UCSD-AML1 (cell line): ENCODE results near the gene DAPK2.
"Not testable (repeated sequence)": the region's sequence is repeated elsewhere in the genome, so short reads cannot be mapped to it uniquely, and the experiment has no call there.

ENCODE experiments used
- DNase-seq: peaks from one replicate; lab custom pipeline; 2025; ENCODE audit not compliant: unreplicated experiment; lab: John Stamatoyannopoulos, UW

Gene DAPK2

DNA sequence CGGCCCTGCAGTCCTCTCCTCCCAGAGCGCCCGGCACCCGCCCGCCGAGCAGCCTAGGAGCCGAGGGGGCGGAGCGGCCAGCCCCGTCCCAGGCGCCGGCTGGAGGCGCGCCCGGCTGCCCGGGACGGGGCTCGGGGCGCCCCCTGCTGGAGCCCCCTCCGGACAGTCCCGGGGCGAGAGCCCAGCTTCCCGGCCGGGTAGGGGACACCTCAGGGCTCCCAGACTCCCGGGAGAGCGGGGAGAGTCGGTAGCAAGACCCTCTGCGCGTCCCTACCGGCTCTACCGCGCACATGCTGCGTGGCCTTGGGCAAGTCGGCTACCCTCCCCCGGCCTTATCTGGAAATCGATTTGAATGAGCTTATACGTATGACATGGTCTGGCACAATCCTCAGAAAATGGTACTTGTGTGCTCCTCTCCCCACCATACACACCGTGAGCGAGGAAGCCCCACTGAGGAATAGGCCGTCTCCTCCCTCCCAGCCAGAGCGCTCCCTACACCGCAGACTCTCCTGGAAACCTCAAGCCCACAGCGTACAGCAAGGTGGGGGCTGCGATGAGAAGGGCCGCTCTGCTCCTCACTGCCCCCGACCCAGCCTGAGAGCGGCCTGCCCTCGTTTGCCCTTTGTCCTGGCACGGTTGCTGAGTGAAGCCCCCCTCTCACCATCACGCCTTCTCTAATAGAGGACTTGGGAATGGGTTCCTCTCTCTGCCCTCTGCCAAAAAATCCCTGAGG, at the start of gene DAPK2:
TSS of gene DAPK2 (minus strand) at position 65 of the 733 bp plus-strand sequence. CDS start 6,224 bp downstream, outside the sequence.
- peak; percentile 78 for DNase-seq

DNA sequence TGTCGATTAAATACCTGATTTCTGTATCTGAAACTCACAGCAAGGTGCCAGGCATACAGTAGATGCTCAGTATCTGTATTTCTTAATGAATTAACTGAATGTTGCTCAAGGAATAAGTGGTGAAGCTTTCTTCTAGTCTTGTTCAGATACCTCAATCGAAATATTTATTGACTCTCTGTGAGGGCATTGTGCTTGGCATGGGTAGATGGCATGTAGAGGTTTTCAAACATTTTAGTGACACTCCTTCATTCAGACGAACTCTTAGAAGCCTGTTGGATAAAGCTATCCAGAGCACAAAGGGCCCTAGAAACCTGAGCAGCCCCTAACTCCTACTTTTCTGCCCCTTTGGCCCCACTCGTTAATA, 49.1 kb upstream of the DAPK2 start:
- no peak for DNase-seq

DNA sequence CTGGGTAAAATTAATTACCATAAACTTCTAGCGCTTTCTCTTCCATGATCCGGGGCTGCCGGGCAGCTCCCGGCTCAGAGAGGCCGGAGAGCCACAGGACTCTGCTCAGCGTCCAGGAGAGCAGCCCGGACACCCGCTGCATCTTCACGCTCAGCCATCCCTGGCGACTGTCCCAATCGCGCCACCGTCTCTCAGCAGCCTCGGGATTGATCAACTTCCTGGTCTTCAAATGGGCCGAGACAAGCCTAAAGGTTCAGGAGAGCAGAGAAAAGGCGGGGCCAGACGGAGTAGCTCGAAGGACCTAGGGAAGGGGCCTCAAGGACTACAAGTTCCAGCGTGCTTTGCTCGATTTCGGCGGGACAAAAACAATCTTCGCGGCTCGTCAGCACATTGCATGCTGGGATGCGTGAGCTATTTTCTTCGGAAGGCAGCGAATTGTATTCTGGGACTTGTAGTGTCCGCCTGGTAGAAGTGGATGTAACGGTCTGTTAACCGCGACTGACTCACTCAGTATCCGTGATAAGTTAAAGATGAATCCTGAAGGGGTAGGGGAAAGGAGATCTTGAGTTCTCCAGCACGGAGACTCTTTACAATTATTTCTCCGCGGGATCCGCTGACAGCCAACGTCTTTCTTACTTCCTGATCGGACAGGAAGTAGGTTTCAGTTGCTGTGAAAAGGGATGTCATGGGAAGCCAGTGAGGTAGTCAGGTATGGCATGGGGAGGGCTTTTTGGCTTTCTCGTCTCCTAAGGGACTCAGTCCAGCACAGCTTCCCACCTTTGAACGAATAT, 47.5 kb upstream of the DAPK2 start, which contains the start of gene CIAO2A:
TSS of gene CIAO2A (minus strand) at position 212 of the 791 bp plus-strand sequence. CDS start at position 142, 70 bp downstream.
- DNase-seq: peak; percentile 96

DNA sequence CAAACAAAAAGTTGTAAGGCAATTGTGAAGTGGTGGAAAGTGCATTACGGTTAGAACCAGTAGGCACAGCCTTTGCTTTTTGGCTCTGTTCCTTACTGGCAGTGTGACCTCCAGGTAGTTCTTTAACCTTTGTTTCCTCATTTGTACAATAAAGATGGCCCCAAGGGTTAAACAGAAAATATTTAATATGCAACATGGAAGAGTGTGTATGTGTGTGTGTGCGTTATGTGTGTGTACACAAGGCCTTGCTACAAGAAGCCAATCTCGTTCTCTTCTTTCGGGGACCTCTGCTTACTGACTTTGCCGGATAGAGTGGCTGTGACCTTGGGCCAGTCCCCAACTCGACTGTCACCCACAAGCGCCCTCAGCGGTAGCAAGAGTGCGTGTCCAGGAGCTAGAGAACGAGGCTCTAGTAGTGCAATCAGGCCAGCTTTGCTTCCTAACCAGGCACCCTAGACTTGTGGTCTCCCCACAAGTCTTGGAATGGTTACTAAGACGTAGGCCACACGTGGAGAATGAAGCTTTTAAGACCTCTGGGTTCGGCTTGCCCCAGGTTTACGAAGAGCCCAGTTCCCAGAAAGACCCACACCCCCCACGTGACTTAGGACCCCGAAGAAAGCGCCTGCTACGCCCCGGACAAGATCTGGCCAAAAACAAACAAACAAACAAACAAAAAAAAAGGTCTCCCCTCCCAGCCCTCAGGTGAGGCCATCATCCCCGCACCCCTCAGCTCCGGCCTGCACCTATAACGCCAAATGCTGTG, 46.8 kb upstream of the DAPK2 start:
- DNase-seq: peak; percentile 58

DNA sequence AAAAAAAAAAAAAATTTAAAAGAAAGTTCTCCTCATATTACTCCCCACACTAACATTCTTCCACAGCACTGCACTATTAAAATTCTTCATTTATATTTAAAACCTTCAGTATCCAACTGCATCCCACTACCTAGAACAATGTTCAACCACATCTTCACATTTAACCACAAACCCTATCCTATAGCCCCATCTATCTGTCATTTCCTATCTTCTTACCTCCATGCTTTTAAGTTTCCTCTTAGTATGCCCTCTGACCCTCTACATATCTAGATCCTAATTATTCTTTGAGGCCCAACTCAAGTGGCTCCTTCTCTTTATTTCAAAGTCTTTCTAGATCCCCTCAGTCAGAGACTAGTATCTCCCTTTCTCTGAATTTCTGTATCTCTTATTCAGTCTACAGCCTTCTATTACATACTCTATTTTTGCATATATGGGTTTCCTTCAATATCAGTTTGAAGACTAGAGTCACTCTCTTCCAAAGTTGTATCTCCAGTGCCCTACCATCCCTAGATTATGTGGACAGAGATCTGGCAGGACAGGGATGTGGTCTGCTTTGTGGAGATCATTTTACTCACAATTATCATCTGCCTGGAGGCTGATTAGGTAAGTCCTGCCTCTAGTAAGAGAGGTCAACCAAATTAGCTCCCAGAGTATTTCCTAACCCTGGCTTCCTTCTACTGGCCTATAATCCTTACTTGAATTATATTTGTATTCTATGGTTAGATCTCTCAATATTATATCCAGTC, 46.0 kb upstream of the DAPK2 start:
- no peak for DNase-seq

DNA sequence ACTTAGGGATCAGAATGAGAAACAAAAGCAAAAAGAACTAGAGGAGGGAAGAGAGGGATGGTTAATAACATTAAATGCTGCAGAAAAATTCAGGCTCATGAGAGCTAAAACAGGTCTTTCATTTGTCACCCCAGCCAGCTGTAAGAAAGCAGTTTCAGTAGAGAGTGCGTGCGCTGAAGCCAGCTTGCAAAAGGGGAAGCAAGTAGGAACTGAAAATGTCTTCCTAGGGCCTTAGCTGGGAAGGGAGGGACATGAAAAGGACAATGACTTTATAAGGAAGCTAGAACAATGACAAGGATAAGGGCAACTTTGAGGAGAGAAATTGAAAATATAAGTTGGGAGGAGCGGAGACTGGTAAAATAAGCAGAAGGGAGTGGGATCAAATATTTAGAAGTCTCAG, 44.2 kb upstream of the DAPK2 start:
- DNase-seq: peak; percentile 16

DNA sequence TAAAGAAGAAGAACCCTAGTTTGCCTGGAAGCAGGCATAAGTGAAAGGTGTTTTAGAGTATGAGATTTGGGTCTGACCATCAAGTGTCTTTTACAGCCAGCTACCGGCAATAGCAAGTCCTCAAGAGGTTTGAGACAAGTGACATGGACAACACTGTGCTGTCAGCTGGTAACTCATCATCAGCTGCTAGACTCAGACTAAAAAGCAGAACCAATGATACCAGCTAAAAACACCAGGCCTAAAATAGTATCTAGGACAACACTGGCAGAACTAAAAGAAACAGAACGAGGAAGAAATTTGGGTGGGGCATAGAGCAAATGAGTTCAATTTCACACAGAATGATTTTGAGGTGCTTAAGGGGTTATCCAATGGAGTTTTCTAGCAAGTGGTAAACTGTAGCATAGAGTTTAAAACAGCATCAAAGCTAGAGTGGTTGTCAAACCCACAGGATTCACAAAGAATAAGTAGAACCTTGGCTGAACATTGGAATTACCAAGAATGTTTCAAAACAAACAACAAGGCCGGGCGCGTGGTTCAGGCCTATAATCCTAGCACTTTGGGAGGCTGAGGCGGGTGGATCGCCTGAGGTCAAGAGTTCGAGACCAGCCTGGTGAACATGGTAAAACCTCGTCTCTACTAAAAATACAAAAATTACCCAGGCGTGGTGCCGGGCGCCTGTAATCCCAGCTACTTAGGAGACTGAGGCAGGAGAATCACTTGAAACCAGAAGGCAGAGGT, 43.4 kb upstream of the DAPK2 start:
- DNase-seq: no peak

DNA sequence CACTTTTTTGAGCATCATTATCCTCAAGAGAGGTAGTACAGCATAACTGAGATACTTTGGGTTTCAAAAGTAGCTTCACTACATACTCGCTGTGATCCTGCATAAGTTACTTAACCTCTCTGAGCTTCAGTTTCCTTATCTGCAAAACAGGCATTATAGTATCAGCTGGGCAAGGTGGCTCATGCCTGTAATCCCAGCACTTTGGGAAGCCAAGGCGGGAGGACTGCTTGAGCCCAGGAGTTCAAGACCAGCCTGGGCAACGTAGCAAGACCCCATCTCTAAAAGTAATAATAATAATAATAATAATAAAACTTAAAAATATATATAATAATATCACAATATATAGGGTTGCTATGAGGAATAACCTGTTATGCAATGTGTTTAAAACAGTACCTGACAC, 36.5 kb upstream of the DAPK2 start:
- no peak for DNase-seq

DNA sequence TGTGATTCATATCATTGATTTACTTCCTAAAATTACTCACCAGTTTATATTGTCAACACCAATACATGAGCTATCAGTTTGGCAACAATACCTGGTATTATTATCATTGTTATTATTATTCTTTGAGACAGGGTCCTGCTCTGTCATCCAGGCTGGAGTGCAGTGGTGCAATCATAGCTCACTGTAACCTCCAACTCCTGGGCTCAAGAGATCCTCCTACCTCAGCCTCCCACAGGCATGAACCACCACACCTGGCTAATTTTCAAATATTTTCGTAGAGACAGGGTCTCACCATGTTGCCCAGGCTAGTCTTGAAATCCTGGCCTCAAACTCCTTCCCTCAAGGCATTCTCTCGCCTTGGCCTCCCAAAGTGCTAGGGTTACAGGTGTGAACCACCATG, 27.2 kb upstream of the DAPK2 start:
- DNase-seq: not testable (repeated sequence)

DNA sequence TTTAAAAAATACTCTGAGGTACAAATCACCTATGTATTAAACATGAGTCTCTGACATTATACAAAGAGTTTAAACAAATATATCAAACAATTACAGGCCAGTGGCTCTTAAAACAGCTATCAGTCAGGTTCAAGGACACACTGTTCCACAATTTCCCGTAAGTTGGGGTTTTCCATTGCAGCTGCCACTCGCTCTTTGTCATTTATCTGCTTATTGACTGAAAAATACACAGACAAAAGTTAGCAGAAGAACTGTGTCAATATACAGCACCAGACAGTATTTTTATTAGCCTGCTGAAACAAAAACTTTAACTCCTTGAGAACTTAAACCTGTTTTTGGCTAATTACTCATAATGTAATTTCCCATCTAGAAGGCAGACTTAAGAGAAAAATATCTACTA, 26.5 kb upstream of the DAPK2 start:
- DNase-seq: no peak

DNA sequence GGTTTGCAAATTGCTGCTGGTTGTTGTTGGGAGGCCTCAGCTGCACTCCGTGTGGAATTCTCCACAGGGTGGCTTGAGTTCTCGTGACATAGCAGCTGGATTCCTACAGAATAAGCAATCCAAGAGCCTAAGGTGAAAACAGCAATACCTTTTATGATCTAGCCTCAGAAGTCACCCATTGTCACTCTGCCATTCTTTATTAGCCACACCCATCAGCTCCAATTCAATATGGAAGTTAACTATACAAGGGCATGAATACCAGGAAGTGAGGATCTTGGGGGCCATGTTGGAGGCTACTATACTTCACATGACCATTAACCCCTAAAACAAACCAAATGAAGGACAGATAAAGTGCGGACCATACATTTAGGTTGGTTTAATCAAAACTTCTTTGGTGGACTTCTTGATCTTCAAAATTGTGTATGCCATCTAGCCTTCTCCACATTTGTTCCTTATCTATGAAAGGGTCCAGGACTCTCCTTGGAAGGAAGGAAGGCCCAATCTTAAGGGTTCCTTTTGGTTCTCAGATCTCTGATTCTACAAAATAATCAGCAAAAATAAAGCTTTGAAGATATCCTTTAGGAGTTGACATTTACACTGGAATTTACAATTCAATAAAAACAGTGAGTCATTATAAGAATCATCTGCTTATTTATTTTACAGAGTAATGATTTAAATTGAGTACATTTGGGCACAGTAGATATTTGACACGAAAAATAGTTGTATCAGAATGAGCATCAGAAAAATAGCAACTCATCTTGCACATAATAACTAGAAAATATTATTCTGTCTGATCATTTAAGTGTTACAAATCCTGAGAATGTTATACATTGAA, 25.9 kb upstream of the DAPK2 start:
- no peak for DNase-seq

DNA sequence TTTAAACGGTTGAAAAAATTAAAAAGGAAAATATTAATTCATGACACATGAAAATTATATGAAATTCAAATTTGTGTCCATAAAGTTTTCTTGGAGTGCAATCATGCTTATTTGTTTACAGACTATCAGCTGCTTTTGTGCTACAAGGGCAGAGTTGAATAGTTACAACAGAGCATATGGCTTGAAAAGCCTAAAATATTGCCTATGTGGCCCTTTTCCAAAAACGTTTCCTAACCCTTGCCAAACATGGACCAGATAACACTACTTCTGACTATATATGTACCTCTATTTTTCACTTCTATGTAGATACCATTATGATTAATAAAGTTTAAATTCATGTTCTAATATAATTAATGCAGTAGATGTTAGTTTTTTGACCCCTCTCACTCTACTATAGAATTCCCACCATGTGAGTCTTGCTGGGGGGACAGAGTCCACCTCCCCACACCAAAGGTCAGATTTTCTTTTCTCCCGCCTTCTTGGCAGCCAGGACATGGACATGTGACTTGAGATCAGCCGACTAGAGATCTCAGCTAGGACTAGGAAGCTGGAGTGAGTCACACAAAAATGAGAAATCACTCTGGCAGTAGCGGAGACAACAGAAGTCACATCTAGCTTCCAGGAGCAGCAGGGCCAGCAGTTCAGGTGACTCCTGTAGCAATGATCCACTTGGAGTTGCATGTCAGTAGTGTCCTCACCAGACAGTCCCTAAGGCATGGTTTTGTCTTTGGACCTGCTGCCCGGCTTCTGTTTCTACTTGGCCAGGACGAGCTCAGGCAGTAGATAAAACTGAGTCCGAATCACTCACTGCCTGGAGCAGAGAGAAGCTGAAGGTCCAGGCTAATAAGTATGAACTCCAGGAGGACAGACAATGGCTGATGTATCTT, 24.9 kb upstream of the DAPK2 start:
- DNase-seq: no peak

DNA sequence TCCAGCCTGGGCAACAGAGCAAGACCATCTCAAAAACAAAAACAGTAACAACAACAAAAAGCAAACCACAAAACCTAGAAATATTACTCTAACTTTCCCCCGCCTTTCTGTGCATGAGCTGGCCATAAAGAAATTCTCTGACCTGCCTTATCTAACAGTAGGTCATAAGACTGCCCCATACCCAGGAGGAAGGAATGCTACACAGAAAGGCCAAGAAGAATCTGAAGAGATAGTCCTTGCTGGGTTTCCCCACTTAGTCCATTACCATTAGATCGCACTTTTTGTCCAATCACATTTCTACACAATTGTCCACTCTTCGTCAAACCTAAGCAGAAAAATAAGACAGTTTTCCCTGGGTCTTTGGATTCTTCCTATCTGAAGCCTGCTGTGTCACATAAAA, 23.8 kb upstream of the DAPK2 start:
- no peak for DNase-seq

DNA sequence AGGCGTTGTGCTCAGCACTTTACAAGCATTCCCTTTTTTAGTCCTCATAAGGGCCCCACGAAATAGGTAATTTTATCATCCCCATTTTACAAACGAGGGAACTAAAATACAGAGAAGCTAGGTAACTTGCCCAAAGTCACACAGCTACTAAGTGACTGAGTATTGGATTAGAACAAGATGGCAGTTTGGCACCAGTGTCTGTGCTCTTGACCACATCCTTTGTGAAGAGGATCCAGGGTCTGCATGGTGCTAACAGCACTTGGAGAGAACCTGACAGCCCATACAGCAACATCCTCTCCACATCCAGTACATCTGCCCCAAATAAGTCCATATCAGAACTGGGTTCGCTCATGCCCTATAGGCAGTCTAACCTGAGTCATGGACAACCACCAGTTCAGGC, 21.8 kb upstream of the DAPK2 start:
- DNase-seq: no peak

DNA sequence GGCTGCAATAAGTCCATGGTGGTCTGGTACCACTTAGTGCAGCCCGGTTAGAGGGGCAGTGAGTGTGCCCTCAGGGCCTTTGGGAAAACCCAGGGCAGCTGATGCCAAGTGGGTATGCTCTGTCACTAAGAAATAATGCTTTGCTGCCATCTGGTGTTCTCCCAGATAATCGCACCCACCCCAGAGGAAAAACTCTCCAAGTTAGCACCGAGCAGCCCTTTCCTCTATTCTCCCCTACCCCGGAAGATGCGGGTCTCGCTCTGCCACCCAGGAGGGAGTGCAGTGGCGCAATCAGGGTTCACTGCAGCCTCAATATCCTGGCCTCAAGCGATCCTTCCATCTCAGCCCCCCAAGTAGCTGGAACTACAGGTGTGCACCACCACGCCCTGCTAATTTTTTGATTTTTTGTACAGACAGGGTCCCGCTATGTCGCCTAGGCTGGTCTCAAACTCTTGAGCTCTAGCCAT, 21.3 kb upstream of the DAPK2 start:
- DNase-seq: peak; percentile 60

DNA sequence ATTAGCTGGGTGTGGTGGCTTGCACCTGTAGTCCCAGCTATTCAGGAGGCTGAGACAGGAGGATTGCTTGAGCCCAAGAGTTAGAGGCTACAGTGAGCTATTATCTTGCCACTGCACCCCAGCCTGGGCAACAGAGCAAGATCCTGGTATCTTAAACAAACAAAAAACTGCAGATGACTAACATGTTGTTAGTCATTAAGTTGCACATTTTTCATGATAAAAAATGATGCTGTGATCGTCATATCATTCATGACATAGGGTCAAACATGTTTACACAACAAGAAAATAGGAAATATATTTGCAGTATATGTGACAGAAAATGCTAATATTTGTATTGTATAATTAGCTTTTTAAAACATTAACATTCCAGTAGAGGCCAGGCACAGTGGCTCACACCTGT, 20.2 kb upstream of the DAPK2 start:
- no peak for DNase-seq

DNA sequence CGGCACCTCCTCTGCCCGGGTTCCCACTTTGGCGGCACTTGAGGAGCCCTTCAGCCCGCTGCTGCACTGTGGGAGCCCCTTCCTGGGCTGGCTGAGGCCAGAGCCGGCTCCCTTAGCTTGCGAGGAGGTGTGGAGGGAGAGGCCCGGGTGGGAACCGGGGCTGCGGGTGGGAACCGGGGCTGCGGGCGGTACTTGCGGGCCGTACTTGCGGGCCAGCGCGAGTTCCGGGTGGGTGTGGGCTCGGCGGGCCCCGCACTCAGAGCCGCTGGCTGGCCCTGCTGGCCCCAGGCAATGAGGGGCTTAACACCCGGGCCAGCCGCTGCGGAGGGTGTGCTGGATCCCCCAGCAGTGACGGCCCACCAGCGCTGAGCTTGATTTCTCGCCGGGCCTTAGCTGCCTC, 14.4 kb upstream of the DAPK2 start:
- DNase-seq: no peak

DNA sequence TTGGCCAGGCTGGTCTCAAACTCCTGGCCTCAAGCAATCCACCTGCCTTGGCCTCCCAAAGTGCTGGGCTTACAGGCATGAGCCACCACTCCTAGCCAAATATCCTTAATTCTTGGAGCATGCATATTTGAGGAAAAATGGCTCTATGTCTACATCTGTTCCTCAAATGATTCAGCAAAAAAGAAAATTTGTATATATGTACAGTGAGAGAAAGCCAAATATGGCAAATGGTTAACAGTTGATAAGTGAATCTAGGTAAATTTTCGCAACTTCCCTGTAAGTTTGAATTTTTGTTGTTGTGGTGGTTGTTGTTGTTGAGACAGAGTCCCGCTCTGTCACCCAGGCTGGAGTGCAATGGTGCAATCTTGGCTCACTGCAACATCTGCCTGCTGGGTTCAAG, 12.8 kb upstream of the DAPK2 start:
- DNase-seq: not testable (repeated sequence)
